SU-DHL-6 (cell line): ENCODE measurements around the gene MFSD11.

ENCODE experiments used
- EZH2phosphoT487 ChIP-seq: fragments of 200-600 bp; sonication (generic), shearing (Covaris generic); conservative IDR thresholded peaks from 2 replicates; pipeline ENCODE4 v1.6.1; 2018; ENCODE audit warnings: mild to moderate bottlenecking, antibody characterized with exemption, low read length, moderate library complexity, mixed read lengths
- TF ChIP-seq, protein P1 (sequence below): fragments of 200-600 bp; sonication (generic); IDR thresholded peaks from one replicate; pipeline ENCODE4 v1.5.1; 2017; ENCODE audit warnings: antibody characterized with exemption, mild to moderate bottlenecking, low read length, moderate library complexity; ENCODE audit not compliant: insufficient read depth, poor library complexity, severe bottlenecking

DNA sequence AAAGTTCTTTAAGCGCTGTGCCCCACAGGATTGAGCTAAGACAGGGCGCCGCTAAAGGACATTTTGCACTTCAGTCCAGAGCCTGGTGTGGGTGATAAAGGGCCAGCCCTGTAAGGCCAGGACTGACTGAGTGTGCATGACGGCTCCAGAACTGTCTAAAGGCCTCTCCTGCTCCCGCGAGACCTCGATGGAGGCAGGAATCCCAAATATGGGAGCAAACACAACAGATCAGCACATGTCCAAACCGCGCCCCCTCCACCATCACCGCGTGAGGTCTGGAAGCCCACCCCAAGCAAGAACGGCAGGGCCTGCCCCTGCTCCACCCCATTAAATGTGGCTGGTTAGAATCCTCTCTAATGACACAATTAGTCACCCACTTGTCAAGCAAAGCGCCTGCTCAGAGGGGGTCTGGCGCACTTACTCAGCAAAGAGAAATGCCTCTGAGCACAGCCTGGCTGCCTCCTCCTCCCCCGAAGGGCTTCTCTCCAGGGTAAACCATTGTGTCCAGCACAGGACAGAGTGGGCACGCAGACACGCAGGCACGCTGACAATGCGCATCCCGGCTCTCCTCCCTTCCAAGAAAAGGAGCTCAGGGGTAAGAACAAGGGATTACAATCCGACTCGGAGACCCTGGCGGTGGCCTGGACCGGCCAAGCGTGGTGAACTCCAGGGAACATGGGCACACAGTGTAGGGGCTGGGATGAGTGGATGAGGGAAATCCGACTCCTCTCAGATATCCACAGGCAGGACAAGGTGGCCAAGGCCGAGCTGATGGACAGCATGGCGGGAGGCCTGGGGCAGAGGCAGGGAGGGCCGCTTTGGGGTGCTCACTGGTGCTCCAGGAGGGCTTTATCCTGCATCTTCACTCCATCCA, 28.6 kb upstream of the MFSD11 start:
- TF ChIP-seq, protein P1, sequence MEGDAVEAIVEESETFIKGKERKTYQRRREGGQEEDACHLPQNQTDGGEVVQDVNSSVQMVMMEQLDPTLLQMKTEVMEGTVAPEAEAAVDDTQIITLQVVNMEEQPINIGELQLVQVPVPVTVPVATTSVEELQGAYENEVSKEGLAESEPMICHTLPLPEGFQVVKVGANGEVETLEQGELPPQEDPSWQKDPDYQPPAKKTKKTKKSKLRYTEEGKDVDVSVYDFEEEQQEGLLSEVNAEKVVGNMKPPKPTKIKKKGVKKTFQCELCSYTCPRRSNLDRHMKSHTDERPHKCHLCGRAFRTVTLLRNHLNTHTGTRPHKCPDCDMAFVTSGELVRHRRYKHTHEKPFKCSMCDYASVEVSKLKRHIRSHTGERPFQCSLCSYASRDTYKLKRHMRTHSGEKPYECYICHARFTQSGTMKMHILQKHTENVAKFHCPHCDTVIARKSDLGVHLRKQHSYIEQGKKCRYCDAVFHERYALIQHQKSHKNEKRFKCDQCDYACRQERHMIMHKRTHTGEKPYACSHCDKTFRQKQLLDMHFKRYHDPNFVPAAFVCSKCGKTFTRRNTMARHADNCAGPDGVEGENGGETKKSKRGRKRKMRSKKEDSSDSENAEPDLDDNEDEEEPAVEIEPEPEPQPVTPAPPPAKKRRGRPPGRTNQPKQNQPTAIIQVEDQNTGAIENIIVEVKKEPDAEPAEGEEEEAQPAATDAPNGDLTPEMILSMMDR, result no peak
- TF ChIP-seq EZH2phosphoT487, result no peak
